GM18873 (cell line): ENCODE measurements around the gene AGGF1.
"Not testable (repeated sequence)": the region's sequence is repeated elsewhere in the genome, so short reads cannot be mapped to it uniquely, and the experiment has no call there.

Experiments
- ATAC-seq: cut with Tn5 transposase; IDR thresholded peaks from one replicate; pipeline ENCODE4 v1.9.1; 2021; ENCODE audit warnings: mild to moderate bottlenecking, moderate library complexity, moderate number of reproducible peaks; ENCODE audit not compliant: unreplicated experiment, low FRiP score

AGGF1 gene

DNA sequence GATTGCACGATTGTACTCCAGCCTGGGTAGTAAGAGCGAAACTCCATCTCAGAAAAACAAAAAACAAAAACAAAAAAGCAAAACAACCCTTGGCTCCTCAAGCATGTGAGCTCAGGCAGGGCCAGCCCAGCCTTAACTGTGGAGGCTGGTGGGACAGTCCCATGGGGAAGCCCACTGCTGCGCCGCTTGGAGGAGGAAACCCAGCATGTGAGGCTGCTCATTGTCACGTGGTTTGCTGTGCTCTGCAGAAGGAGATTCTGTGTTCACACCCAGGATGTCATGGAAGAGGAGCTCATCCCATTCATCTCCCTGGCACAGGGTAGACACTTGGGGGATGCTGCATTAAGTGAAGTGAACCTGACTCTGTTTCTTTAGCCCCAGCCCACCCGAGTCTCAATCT is 52.9 kb downstream of the AGGF1 start:
- ATAC-seq: no peak

DNA sequence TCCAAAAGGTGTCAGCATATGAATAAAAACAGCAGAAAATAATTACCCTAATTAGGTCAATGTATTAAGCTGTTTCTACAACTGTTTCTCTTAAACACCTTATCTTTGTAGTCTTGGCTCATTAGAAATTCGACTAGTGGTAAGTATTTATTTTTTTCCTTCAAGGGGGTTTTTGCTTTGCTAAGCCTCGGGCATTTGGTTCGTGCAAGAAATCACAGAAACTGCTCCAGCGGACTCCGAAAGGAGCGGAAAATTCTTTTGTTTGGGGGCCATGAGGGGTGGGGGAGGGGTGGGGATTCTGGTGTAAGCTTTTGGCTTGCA is 56.1 kb downstream of the AGGF1 start:
- ATAC-seq: no peak

DNA sequence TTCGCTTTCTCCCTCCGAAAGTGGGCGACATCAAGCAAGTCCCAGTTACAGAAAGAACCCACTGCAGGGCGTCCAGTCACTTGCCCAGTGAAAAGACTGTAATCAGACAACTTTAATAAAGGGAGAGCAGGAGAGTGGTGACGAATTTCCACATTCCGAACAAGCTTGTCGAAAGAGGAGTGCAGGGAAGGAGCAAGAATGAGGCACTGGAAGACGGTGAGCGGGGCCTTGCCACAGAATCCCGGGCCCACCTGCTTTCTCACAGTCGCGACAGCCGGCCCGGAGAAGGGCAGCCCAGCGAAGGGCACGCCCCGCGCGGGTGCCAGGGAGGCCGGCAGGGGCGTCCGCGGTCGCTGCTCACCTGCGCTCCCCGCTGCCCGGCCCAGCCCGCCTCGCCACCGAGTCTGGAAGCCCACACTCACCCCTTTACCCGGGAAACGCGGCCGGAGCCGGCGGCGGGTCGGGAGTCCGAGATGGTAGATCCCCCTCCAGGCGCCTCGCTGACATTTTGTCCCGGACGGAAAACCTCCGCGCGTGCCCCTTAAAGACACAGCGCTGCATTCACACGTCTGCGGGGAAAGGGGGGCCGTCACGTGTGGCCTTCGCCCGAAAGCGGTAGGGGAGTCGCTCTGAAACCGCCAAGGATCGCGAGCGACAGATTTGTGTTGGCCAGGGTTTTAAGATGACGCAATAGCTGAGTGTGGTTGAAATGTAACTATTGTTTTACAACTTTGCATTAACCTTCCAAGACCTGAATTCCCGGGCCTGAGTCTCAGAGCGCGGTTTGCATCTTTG is 56.7 kb downstream of the AGGF1 start, which contains the start of gene ZBED3:
TSS of gene ZBED3 (minus strand) at position 597 of the 795 bp plus-strand sequence. CDS start 9,407 bp downstream, outside the sequence.
- no peak for ATAC-seq

DNA sequence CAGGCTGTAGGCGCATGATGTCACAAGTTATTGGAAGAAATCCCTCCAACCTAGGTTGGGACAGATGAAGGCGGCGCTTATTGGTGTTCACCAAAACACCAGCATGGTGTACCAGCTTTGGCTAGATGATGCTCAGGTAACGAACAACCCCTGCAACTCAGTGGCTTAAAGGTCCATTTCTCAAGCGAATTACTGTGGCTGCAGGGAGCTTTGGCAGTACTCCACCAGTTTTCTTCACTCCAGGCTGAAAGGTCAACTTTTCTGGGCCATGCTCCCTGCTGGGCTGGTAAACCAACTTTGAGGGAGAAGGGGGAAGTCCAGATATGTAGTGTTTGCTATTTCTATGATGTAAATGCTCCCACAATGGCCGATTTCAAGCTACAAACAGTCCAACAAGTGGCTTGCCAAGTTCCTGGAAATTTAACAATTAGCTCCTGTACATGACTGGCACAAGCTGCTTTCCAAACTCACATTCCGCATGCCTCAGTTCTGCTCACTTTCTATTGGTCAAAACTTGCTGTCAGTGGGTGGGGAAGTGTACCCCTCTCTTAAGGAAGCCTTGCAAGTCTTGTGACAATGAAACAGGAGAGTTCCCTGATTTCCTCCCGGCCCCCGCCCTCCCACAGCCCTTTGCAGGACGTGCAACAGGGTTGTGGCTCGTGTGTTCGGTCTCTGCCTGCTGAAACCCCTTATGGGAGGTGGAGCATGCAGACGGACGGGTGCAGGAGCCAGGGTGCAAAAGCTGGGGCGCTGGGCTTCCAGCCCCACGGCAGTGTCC is 57.5 kb downstream of the AGGF1 start:
- no peak for ATAC-seq

DNA sequence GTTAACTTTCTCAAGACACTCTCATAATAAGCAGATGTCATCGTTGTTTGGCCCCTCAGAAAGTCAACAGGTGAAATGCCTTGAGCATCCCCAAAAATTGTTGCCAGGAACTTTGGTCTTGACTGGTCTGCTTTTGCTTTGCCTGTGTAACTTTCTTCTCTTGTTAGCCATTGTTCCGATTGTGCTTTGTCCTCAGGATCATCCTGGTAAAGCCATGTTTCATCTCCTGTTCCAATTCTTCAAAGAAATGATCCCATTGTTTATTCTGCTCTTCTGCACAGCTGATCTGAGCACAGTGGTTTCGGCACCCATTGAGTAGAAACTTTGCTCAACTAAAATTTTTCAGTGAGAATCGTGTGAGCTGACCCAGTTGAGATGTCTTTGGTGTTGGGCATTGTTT is 65.0 kb downstream of the AGGF1 start:
- ATAC-seq: no peak

DNA sequence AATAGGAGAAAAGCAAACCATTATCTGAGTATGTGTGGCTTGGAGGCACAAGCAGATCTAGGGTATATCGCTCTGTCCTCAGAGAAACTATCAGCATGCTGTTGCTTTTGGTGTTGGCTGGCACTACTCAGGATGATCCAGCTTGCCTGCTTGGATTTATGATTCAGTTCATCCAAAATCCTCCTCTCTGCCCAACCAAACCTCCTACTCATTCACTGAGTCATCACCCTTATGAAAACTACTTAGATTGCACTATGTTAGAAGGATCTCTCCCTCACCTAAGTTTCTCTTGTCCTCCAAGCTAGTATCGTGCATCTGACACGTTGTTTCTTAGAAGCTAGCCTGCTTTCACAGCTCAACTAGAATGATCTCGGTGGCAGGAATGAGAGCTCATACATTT is 71.1 kb downstream of the AGGF1 start:
- ATAC-seq: no peak

DNA sequence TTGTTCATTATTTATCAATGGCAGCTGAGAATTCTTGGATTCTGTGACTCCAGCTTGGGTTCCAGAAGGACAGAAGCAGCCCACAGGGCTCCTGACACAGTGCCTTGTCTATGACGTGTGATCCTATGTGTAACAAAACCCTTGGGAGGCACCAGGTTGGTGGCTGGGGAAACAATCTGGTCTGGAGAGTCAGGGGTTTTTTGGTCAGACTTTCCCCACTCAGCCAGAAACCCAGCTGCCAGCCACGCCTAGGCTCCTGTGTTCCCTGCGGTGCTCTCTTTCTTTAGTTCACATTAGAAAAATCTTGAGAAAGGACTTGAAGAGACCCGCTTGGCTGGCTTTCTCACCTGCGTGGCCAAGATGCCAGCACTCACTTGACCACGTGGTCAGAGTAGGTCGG is 72.3 kb downstream of the AGGF1 start:
- ATAC-seq: no peak

DNA sequence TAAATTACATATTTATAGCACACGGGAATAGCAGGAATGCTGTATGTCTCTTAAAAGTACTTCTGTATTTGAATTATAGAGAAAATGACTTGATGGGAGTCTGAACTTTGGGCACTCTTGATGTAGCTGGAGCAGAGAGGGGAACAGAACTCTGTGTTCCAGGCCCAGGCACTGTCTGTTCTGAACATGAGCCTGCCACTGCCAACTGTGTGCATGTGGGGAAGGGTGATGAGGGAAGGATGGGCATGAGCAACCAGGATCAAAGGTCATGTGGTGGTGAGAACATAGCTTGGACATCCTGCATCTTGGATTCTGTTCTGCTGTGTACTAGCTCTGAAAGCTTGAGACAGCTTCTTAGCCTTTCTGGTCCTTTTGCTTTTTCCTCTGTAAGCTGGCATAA is 73.3 kb downstream of the AGGF1 start:
- ATAC-seq: no peak

DNA sequence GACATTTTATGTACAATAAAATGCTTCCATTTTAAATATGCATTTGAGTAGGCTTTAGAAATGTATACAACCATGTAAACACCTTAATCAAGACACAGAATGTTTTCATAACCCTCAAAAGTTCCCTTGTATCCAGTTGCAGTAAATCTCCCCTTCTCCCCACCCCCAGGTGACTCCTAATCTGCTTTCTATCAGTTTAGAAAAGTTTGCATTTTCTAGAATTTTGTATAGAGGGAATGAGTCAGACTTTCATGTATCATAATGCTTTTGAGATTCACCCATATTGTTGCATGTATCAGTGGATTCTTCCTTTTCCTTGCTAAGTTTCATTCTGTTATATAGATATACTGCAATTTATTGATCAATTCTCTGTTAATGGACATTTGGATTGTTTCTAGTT is 74.6 kb downstream of the AGGF1 start:
- no peak for ATAC-seq

DNA sequence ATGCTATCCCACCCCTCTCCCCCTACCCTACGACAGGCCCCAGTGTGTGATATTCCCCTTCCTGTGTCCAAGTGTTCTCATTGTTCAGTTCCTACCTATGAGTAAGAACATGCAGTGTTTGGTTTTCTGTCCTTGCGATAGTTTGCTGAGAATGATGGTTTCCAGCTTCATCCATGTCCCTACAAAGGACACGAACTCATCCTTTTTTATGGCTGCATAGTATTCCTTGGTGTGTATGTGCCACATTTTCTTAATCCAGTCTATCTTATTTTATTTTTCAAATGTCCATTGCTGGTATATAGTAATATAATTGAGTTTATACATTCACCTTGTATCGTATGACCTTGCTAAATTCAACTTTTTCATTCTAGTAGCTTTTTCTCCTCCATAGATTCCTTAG is 76.8 kb downstream of the AGGF1 start:
- ATAC-seq: not testable (repeated sequence)
